Measurements from ENCODE around the gene PIEZO1. TPM values are rescaled to one million over a fixed set of nuclear protein-coding genes. Genes with fewer than 3 reads are reported as not detected.

PIEZO1 gene
- total and polyA plus RNA-seq, 10 of the 15 experiments (the other 5 are each of a cell fraction or from before 2014, with no cell fraction given) = 1.3 to 169 (median 33.4) TPM

- TF ChIP-seq USF1 (IDR thresholded peaks at IDR 0.05; ENCODE audit: borderline replicate concordance, extremely low read length, insufficient read depth, low read depth, low read length) (peak; percentile 48), CREB1 (IDR thresholded peaks at IDR 0.05; ENCODE audit: low read depth) (peak; percentile 81), FOXM1 (IDR thresholded peaks at IDR 0.05; ENCODE audit: low read depth, low read length) (no peak), IRF4 (IDR thresholded peaks at IDR 0.05; ENCODE audit: low read depth, low read length) (0 out of 2 replicates have a peak, but pooled peaks have one; percentile 15), FOXK2 (IDR thresholded peaks at IDR 0.05) (no peak), ZNF274 (IDR thresholded peaks at IDR 0.05; ENCODE audit: insufficient read depth, insufficient read length) (no peak), NFYA (IDR thresholded peaks at IDR 0.05; ENCODE audit: borderline replicate concordance, low read depth, low read length) (no peak), CHD4 (IDR thresholded peaks at IDR 0.05) (no peak), ASH2L (IDR thresholded peaks at IDR 0.05; ENCODE audit: borderline replicate concordance, low read depth) (no peak), PML (IDR thresholded peaks at IDR 0.05; ENCODE audit: low read length) (no peak), LARP7 (IDR thresholded peaks at IDR 0.05) (no peak; the same call in 1 of the 2 replicates), BACH1 (IDR thresholded peaks at IDR 0.05; ENCODE audit: borderline replicate concordance) (peak; percentile 15; the same call in 1 of the 2 replicates), BCLAF1 (IDR thresholded peaks at IDR 0.05) (no peak), SMAD5 (IDR thresholded peaks at IDR 0.05; ENCODE audit: low read depth) (no peak), TCF3 (IDR thresholded peaks at IDR 0.05; ENCODE audit: borderline replicate concordance, insufficient read depth, low read depth, low read length) (peak; percentile 30; the same call in 1 of the 2 replicates), SREBF1 (IDR thresholded peaks at IDR 0.05; ENCODE audit: low read length) (no peak), DPF2 (IDR thresholded peaks at IDR 0.05) (peak; percentile 92), NKRF (conservative IDR thresholded peaks at IDR 0.05) (peak; percentile 64), ZBTB40 (IDR thresholded peaks at IDR 0.05; ENCODE audit: borderline replicate concordance) (peak; percentile 78; the same call in 1 of the 2 replicates)
Measured at GRCh38 chr16:88700636-88701482, 84.2 kb downstream of the PIEZO1 start (continued).

All from GM12878 (cell line).